GM19452 (cell line): Measurements from ENCODE around the gene KCNK1.

Source experiments
- ATAC-seq: cut with Tn5 transposase; IDR thresholded peaks from one replicate; pipeline ENCODE4 v1.9.1; 2021; ENCODE audit not compliant: unreplicated experiment

Gene KCNK1

GRCh38 chr1:233613252-233614172, at the start of gene KCNK1:
Gene KCNK1 (plus strand): TSS chr1:233614106. CDS start chr1:233614172, 66 bp downstream.
- ATAC-seq: no peak

DNA sequence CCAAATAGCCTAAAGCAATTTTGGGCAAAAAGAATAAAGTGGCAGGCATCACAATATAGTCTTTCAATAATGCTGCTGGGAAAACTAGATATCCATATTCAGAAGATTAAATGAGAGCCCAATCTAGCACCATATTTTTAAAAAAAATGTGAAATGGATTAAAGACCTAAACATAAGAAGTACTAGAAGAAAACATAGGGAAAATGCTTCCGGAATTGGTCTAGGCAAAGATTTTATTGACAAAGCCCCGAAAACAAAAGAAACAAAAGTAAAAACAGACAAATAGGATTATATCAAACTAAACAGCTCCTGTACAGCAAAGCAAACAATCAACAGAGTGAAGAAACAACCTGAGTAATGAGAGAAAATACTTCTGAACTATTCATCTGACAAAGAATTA, 48.6 kb upstream of the KCNK1 start:
- no peak for ATAC-seq

DNA sequence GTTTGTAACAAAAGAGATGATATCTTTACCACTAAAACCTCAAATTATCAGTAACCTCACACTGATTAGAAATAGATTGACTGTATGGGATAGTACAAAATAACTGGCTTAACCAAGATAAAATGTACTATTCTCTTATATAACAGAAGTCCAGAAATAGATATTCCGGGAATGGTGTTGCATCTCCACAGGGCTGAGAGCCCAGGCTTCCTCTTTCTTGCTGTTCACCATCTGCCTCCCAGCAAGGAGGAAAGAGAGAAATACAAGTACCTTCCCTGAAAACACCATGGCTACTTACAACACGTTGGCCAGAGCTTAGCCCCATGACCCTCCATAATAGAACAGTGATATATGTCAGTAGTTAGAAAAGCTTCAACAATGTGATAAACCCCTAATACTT, 47.0 kb upstream of the KCNK1 start:
- no peak for ATAC-seq

DNA sequence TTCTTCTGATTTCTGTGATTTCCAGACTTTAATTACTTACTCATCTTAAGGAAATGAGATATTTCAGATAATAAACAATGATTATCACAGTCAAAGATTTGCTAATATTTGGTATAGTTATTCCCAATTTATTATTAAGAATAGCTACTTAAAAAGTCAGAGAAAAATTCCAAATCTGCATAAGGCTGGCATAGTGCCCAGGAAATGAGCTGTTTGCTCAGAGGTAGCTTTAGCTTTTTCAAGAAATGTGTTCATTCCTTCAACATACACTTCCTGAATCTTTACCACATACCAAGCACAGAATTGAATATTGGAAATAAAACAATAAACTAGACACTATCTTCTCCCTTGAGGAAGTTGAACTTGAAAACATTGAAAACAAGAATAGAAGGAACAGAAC, 44.3 kb upstream of the KCNK1 start:
- no peak for ATAC-seq

DNA sequence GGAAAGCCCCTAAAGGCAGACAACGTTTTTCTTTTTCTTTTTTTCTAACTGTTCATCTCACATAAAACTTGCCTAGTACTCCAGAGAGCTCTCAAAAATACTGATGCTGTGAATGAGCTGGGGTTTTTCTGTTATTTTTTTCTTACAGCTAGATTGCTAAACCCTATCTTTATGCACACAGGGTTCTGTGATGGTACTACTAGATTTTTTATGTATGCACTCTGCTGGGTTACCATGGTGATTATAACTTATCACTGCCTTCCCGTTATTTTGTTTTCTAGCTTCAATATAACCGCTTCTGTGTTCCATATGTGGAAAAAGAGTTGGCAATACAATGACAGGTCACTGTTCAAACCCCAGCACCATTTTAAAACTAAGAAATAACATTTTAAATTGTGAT, 43.7 kb upstream of the KCNK1 start:
- no peak for ATAC-seq

DNA sequence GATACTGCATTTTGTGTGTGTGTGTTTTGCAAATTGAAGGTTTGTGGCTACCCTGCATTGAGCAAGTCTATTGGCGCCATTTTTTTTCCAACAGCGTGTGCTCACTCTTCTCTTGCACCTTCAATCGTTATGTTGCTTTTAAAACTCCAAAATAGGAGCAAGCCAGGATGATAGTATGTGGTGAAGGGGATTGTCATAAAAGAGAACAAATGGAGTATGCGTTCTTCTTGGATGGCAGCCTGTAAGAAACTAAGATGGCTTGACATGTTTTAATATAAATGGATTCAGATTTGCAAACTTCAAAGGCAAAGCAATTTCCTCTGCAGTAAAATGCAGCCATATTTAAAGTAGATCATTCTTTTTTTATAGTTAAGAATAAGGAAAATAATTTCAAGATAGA, 43.2 kb upstream of the KCNK1 start:
- no peak for ATAC-seq

- ATAC-seq: no peak
These were observed 41.0 kb upstream of the KCNK1 start for GRCh38 chr1:233572896-233573295.

GRCh38 chr1:233575450-233575849, 38.5 kb upstream of the KCNK1 start:
- no peak for ATAC-seq

DNA sequence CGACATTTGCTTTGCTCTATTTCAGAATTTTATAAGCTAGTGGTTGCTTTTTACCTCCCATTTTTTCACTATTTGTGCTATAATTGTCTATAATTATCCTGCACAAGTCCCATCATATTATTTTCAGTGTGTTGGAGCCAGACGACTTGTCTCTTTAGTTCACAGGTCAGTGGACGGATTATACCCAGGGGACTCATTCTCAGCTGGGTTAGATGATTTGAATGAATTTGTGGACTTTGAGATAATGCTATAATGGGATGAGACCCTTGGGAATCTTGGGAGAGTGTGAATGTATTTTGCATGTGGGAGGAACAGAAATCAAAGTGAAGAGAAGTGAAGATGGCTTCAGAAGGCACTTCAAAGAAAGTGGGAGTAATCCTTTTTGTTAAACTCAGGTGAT, 31.5 kb upstream of the KCNK1 start:
- ATAC-seq: no peak

DNA sequence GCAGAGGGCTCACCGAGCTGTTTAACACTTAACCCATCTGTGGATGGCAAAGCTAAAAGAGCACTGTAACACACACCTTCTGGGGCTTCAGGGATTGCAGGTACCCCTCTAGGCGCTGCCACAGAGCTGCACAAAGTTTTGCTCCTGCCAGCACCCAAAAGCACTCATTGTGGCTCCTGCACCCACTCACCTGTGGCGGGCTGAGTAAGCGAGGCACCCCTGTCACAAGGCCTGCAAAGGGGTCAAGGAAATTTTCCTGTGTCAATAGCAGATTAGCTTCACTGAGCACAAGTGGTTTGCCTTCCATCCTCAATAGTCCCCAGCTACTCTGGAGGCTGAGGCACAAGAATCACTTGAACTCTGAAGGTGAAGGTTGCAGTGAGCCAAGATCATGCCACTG, 29.5 kb upstream of the KCNK1 start:
- ATAC-seq: no peak

DNA sequence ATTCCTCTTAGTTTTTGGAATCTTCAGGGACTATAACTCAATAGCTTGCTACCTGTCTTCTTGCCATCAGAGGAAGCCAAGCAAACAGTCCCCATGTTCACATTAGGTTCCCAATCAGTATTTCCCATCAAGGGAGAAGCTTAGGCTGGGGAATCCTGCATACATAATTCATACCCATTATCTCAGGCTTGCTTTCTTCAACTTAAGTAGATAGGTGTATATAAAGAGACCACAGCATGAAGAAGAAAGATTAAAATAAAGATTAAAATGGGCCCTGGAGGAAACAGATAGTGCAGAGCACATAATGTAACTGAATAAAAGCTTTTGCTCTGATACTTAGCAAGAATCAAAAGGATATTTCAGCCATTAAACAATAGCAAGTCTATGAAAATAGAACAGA, 29.0 kb upstream of the KCNK1 start:
- no peak for ATAC-seq

- ATAC-seq: no peak
These were observed 27.6 kb upstream of the KCNK1 start for GRCh38 chr1:233586301-233586700.

DNA sequence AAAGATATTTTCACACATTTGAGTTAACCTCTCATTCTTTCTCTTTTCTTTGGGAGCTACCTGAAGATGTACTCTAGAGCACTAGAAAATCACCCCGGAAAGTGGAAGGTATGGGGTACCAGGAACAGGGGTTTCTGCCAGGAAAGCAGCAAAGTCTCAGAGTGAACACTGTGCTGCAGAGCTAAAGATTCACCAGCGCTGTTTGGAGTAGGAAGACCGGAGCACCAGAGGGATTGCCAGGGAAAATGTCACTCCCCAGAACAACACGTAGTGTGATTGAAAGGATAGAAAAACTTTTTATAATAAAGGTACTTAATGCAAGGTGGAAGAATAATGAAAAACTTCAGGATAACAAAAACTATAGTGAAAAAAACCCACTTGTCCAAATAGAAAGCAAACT, 26.7 kb upstream of the KCNK1 start:
- ATAC-seq: no peak

DNA sequence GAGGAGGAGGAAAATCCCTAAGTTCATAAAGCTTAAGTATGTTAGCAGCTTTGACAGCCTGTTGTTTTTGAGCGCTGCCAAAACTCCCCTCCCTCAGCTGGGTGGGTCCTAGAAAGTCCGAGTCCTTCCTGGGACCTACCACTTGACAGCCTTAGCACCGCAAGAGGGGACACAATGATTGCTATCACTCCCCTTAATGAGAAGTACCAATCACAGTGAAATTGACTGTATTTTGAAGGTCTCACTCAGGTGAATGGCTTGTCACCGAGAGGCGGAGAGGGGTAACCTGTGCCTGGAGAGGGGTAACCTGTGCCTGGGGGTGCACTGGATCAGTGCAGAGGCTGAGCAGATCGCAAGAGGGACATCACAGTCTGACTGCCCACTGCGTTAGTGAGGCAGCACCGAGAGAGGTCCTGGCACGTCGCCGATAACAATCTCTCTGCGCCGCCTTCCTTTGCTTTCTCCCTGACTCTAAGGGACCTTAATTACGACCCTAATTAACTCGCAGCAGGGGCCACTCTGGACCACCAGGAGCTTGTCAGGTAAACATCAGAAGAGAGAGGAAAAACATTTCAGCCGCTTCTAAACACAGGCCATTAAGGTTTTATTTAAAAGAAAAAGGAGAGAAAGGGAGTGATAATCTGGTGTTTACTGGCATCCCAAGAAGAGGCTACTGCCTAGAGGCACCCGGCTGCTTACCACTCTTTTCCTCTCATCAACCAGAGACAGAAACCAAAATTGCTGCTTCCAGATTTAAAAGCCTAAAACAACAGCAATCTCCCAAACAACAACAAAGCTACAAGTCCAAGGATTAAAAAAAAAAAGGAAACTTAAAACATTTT, 25.7 kb upstream of the KCNK1 start:
- ATAC-seq: no peak

DNA sequence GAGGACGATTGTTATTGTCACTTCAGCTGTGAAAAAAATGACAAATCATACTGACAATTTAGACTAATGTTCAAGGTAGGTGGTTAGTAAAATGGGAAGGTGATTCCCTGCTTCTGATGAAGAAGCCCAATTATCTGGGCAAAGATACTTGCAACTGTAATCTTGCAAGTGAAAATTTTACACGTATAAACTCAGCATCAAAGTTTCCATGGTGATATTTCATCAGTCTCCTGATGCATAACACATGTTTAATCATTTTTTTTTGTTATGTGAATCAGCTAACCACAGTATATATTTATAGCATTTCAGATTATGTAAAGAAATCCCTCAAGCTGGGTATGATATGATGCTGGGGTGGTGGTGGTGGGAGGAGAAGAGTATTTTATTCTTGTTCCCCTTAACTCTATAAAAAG, 16.4 kb upstream of the KCNK1 start:
- no peak for ATAC-seq

- ATAC-seq: peak; percentile 82
These were observed 14.9 kb upstream of the KCNK1 start for GRCh38 chr1:233598891-233599541.

GRCh38 chr1:233599542-233600073, 14.3 kb upstream of the KCNK1 start:
- peak; percentile 45 for ATAC-seq

DNA sequence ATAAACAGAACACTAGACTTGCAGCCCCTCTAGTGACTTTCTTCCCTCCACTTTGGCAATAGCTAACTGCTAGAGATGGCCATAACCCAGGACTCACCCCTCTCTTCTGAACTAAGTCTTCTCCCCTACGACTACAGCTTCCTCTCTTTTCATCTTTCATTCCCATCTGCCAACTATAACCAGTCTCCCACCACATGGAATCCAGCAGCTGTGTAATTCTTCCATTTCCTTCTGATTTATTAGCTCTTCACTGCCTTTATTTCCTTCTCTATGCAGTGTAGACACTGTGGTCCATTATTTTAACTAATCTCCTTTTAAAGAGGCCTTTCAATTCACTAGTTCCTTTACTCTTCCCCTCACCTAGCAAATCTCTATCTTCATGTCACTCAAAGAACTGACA, 13.4 kb upstream of the KCNK1 start:
- no peak for ATAC-seq

- ATAC-seq: no peak
These were observed 10.4 kb upstream of the KCNK1 start for GRCh38 chr1:233603478-233603877.

- no peak for ATAC-seq
These were observed 8.7 kb upstream of the KCNK1 start for GRCh38 chr1:233605205-233605604.

DNA sequence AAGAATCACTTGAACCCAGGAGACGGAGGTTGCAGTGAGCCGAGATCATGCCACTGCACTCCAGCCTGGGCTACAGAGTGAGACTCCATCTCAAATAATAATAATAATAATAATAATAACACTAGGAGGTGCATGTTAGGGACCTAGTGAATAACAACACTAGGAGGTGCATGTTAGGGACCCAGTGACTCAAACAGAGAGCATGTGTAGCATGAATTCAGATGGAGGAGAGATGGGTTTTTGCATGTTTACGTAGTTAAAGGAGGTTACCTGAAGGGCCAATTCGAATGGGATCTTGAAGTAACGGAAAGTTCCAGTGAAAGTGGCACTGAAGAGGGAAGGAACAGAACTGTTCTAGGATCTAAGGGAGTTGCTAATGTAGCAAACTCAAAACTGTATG, 7.1 kb upstream of the KCNK1 start:
- no peak for ATAC-seq
